ENCODE results near the gene FAM193B. TPM values are rescaled to one million over a fixed set of nuclear protein-coding genes. Genes with fewer than 3 reads are reported as not detected.

FAM193B gene
- total and polyA plus RNA-seq, 2 of the 13 experiments (the other 11 are each of a cell fraction or from before 2014, with no cell fraction given), result 21.2 to 40.9 TPM

DNA sequence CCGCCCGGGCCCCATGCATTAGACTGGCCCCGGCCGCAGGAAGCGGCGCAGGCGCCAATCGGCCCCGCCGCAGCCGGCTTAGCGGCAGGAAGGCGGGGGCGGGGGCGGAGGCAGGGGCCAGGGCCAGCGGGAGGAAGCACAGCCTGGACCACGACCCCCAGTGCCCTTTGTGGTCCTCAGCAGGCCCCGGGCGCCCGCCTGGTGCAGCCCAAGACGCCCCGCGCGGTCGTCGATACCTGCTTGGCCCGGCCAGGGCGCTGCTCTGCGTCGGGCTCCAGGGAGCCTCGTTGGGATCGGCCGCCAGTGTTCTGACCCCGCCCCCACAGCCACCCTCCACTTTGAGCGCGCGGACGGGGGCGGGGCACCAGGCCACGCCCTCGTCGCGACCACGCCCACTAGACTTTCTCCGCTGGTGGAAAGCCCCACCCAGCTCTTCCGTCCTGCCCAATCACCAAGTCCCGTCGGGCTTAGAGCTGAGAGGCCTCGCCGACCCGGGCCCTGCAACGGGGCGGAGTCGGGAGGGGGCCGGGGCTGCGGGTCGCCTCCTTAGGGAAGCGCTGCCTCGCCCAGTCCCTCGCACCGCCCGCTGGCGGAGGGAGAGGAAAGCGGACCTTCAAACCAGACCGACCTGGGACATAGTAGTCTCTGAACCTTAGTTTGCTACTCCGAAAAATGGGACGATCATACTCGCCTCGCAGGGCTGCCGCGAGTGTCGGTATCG is 56.9 kb downstream of the FAM193B start, which contains the start of gene PDLIM7 (continued):
- peak; percentile 66; the same call in 1 of the 2 replicates for TF ChIP-seq ZNF607 (CRISPR knock-in tag; IDR thresholded peaks at IDR 0.05; ENCODE audit: borderline replicate concordance)
- TF ChIP-seq ZSCAN25 (CRISPR knock-in tag; IDR thresholded peaks at IDR 0.05), result 0 out of 2 replicates have a peak, but pooled peaks have one; percentile 56
- no peak for TF ChIP-seq AHR (CRISPR knock-in tag; IDR thresholded peaks at IDR 0.05)
- TF ChIP-seq MYC (CRISPR knock-in tag; IDR thresholded peaks at IDR 0.05; ENCODE audit: borderline replicate concordance), result peak; percentile 50; the same call in 1 of the 2 replicates
- TF ChIP-seq GZF1 (CRISPR knock-in tag; IDR thresholded peaks at IDR 0.05), result no peak
- no peak for TF ChIP-seq ZNF616 (CRISPR knock-in tag; IDR thresholded peaks at IDR 0.05; ENCODE audit: low read depth)
- no peak for TF ChIP-seq SIX1 (CRISPR knock-in tag; IDR thresholded peaks at IDR 0.05; ENCODE audit: borderline replicate concordance)
- TF ChIP-seq ZNF331 (CRISPR knock-in tag; IDR thresholded peaks at IDR 0.05), result no peak
- TF ChIP-seq, protein P1, sequence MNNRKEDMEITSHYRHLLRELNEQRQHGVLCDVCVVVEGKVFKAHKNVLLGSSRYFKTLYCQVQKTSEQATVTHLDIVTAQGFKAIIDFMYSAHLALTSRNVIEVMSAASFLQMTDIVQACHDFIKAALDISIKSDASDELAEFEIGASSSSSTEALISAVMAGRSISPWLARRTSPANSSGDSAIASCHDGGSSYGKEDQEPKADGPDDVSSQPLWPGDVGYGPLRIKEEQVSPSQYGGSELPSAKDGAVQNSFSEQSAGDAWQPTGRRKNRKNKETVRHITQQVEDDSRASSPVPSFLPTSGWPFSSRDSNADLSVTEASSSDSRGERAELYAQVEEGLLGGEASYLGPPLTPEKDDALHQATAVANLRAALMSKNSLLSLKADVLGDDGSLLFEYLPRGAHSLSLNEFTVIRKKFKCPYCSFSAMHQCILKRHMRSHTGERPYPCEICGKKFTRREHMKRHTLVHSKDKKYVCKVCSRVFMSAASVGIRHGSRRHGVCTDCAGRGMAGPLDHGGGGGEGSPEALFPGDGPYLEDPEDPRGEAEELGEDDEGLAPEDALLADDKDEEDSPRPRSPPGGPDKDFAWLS (CRISPR knock-in tag; IDR thresholded peaks at IDR 0.05; ENCODE audit: borderline replicate concordance), result no peak
- TF ChIP-seq, protein P2, sequence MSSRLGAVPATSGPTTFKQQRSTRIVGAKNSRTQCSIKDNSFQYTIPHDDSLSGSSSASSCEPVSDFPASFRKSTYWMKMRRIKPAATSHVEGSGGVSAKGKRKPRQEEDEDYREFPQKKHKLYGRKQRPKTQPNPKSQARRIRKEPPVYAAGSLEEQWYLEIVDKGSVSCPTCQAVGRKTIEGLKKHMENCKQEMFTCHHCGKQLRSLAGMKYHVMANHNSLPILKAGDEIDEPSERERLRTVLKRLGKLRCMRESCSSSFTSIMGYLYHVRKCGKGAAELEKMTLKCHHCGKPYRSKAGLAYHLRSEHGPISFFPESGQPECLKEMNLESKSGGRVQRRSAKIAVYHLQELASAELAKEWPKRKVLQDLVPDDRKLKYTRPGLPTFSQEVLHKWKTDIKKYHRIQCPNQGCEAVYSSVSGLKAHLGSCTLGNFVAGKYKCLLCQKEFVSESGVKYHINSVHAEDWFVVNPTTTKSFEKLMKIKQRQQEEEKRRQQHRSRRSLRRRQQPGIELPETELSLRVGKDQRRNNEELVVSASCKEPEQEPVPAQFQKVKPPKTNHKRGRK (CRISPR knock-in tag; IDR thresholded peaks at IDR 0.05), result no peak
- TF ChIP-seq, protein P3, sequence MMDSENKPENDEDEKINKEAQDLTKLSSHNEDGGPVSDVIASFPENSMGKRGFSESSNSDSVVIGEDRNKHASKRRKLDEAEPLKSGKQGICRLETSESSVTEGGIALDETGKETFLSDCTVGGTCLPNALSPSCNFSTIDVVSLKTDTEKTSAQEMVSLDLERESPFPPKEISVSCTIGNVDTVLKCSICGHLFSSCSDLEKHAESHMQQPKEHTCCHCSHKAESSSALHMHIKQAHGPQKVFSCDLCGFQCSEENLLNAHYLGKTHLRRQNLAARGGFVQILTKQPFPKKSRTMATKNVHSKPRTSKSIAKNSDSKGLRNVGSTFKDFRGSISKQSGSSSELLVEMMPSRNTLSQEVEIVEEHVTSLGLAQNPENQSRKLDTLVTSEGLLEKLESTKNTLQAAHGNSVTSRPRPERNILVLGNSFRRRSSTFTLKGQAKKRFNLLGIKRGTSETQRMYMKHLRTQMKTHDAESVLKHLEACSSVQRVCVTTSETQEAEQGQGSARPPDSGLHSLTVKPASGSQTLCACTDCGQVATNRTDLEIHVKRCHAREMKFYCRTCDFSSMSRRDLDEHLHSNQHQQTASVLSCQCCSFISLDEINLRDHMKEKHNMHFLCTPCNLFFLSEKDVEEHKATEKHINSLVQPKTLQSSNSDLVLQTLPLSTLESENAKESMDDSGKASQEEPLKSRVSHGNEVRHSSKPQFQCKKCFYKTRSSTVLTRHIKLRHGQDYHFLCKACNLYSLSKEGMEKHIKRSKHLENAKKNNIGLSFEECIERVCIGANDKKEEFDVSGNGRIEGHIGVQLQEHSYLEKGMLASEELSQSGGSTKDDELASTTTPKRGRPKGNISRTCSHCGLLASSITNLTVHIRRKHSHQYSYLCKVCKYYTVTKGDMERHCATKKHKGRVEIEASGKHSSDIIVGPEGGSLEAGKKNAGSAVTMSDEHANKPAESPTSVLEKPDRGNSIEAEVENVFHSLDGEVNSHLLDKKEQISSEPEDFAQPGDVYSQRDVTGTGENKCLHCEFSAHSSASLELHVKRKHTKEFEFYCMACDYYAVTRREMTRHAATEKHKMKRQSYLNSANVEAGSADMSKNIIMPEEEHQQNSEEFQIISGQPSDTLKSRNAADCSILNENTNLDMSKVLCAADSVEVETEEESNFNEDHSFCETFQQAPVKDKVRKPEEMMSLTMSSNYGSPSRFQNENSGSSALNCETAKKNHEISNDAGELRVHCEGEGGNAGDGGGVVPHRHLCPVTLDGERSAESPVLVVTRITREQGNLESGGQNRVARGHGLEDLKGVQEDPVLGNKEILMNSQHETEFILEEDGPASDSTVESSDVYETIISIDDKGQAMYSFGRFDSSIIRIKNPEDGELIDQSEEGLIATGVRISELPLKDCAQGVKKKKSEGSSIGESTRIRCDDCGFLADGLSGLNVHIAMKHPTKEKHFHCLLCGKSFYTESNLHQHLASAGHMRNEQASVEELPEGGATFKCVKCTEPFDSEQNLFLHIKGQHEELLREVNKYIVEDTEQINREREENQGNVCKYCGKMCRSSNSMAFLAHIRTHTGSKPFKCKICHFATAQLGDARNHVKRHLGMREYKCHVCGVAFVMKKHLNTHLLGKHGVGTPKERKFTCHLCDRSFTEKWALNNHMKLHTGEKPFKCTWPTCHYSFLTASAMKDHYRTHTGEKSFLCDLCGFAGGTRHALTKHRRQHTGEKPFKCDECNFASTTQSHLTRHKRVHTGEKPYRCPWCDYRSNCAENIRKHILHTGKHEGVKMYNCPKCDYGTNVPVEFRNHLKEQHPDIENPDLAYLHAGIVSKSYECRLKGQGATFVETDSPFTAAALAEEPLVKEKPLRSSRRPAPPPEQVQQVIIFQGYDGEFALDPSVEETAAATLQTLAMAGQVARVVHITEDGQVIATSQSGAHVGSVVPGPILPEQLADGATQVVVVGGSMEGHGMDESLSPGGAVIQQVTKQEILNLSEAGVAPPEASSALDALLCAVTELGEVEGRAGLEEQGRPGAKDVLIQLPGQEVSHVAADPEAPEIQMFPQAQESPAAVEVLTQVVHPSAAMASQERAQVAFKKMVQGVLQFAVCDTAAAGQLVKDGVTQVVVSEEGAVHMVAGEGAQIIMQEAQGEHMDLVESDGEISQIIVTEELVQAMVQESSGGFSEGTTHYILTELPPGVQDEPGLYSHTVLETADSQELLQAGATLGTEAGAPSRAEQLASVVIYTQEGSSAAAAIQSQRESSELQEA (CRISPR knock-in tag; IDR thresholded peaks at IDR 0.05; ENCODE audit: not compliant biosample characterization), result no peak
- 0 out of 2 replicates have a peak, but pooled peaks have one; percentile 20 for TF ChIP-seq GATAD1 (CRISPR knock-in tag; IDR thresholded peaks at IDR 0.05)
- TF ChIP-seq KDM6A (CRISPR knock-in tag; IDR thresholded peaks at IDR 0.05; ENCODE audit: low read depth), result no peak
- TF ChIP-seq PAWR (CRISPR knock-in tag; IDR thresholded peaks at IDR 0.05; ENCODE audit: borderline replicate concordance), result no peak
- no peak for TF ChIP-seq IRF2 (CRISPR knock-in tag; IDR thresholded peaks at IDR 0.05)
- TF ChIP-seq, protein P4, sequence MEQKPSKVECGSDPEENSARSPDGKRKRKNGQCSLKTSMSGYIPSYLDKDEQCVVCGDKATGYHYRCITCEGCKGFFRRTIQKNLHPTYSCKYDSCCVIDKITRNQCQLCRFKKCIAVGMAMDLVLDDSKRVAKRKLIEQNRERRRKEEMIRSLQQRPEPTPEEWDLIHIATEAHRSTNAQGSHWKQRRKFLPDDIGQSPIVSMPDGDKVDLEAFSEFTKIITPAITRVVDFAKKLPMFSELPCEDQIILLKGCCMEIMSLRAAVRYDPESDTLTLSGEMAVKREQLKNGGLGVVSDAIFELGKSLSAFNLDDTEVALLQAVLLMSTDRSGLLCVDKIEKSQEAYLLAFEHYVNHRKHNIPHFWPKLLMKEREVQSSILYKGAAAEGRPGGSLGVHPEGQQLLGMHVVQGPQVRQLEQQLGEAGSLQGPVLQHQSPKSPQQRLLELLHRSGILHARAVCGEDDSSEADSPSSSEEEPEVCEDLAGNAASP (CRISPR knock-in tag; IDR thresholded peaks at IDR 0.05; ENCODE audit: borderline replicate concordance), result no peak
- no peak for TF ChIP-seq HMGA1 (CRISPR knock-in tag; conservative IDR thresholded peaks at IDR 0.05)
